Hepatocyte (in vitro differentiated cells): ENCODE measurements around the gene PPP1R3G.

Source experiments
- EZH2 ChIP-seq: fragments of 200-600 bp; sonication (generic); IDR thresholded peaks from 2 replicates; pipeline ENCODE4 v1.6.1; 2016; ENCODE audit warnings: antibody characterized with exemption, mild to moderate bottlenecking, borderline replicate concordance
- EZH2phosphoT487 ChIP-seq: fragments of 200-600 bp; sonication (generic); IDR thresholded peaks from one replicate; pipeline ENCODE4 v1.6.1; 2018; ENCODE audit warnings: antibody characterized with exemption, mild to moderate bottlenecking, low read depth, moderate library complexity; ENCODE audit not compliant: unreplicated experiment, severe bottlenecking
- TF ChIP-seq, protein P1 (sequence below): fragments of 200-600 bp; sonication (generic); IDR thresholded peaks from 2 replicates; pipeline ENCODE4 v1.5.1; 2016; ENCODE audit warnings: antibody characterized with exemption, mild to moderate bottlenecking; ENCODE audit not compliant: poor library complexity

DNA sequence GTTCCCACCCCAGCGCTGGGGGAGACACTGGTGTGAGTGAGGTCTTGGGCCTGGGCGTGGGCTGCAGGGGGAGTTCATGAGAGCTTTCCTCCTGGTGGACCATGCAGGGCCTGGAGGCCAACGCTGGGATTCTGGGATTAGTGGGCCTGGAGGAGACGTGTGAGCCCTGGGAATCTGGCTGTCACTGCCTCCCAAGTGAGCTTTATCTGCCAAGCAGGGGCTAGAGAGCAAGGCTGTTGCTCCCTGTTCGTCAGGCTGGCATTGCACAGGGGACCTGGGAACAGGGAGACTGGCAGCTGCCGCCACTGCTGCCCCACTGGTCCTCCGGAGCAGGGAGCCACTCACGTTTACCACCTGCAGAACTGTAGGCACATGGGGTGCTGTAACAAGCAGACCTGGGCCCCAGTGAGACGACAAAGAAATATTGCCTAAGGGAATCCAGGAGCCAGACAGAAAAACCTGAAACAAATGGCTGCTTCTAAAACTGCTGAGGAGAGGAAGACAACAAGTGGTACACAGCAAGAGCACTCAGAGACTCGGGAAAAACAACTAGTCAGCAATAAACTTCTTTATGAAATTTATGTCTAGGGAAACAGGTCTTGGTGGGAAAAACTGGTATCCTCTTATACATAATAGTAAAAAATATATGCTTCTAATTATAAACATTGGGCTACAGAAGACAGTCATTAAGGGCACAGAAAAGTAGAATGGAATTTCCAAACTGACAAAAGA lies 45.2 kb downstream of the PPP1R3G start:
- TF ChIP-seq EZH2 (no peak), EZH2phosphoT487 (no peak)
- TF ChIP-seq, protein P1, sequence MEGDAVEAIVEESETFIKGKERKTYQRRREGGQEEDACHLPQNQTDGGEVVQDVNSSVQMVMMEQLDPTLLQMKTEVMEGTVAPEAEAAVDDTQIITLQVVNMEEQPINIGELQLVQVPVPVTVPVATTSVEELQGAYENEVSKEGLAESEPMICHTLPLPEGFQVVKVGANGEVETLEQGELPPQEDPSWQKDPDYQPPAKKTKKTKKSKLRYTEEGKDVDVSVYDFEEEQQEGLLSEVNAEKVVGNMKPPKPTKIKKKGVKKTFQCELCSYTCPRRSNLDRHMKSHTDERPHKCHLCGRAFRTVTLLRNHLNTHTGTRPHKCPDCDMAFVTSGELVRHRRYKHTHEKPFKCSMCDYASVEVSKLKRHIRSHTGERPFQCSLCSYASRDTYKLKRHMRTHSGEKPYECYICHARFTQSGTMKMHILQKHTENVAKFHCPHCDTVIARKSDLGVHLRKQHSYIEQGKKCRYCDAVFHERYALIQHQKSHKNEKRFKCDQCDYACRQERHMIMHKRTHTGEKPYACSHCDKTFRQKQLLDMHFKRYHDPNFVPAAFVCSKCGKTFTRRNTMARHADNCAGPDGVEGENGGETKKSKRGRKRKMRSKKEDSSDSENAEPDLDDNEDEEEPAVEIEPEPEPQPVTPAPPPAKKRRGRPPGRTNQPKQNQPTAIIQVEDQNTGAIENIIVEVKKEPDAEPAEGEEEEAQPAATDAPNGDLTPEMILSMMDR, result no peak
